LoVo (cell line): ENCODE data around the gene GABRA5.
A peak's percentile ranks its signal among the peaks of the same experiment; 100 is the strongest.
"Not testable (repeated sequence)": the region's sequence is repeated elsewhere in the genome, so short reads cannot be mapped to it uniquely, and the experiment has no call there.

Experiments
- DNase-seq: peaks from one replicate; pipeline ENCODE4 v3.0.0-alpha.2; 2016; ENCODE audit warnings: low spot score

Gene GABRA5

DNA sequence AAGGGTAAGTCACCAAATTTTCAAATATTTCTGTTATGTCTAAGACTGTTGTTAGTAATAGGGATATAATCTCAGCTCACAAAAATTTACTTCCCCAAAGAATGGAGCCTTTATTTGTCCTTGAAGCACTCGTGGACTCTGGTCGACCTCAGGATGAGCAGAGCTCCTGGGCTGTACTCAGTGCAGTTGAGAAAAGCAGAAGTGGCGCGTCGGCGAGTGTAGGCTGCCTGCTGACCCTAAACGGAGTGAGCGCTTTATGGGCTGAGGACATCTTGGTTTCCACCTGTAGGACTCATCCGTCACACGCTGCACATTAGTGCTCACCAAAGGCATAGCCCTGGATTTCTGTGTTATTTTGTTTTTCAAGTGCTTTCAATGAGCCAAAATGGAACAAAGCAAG, 11.0 kb downstream of the GABRA5 start:
- DNase-seq: no peak

DNA sequence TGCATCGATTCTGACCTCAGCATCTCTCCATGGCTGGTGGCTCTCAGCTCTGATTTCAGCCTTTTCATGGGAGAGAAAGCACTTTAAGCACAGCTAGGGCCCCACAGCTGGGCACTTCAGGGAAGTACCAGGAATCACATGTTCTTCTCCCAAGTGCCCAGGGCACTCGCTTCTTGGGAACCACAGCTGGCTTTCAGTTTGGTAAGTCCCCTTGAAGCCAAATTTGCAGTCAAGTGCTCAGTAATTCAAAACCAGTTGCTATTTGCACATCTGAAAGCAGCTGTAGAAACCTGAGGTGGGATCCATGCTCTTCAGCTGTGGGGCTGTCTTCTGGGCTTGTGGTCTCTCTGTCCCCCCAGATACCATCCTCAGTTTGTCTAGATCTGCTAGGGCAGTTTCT, 12.8 kb downstream of the GABRA5 start:
- DNase-seq: no peak

DNA sequence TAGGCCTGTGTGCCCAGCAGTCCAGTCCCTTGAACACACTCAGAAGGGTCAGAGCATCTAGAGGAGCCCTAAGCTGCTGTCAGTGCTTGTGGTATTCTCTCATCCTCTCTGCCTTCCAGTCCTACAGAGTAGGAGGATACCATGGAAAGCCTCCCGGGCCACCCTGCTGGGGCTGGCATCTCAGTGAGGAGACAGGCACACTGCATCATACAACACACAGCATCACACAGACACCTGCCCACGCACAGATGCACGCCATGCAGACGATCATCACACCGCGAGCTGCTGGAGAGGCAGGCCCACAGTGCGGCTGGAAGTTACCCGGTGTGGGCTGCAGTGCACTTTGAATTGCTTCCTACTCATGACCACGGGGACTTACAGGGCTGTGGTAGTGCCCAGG, 15.2 kb downstream of the GABRA5 start:
- no peak for DNase-seq

DNA sequence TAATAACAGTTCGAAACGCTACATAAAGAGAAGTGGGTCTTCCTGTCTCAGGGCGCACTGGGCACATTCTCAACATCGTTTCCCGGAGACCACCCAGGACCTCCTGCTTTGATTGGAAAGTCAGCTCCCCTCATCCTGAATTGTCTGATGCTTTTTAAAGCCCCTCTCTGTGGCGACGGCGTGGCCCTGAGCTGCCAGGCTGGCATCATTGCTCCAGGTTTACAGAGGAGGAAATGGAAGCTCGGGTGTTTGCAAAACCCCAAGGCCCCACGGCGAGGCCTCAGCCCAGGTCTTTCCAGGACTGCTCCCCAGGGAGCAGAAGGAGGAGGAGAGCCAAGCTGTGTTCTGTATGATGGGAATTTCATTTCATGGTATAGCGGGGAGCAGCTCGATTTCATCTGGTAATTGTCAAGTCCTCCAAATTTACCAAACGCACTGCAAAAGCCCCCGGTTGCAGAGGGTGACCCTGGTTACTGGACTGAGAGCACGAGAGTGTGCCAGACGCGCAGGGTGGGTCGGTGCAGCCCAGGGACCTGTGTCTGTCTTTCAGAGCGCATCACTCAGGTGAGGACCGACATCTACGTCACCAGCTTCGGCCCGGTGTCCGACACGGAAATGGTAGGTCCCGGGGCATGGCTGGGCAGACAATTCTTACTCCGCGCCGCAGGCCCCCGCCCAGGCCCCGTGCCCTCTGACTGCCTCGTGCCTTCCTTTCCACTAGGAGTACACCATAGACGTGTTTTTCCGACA, 15.9 kb downstream of the GABRA5 start:
- DNase-seq: no peak

- no peak for DNase-seq
Measured at GRCh38 chr15:26883466-26883865, 16.6 kb downstream of the GABRA5 start.

GRCh38 chr15:26886566-26886965, 19.7 kb downstream of the GABRA5 start:
- DNase-seq: no peak

DNA sequence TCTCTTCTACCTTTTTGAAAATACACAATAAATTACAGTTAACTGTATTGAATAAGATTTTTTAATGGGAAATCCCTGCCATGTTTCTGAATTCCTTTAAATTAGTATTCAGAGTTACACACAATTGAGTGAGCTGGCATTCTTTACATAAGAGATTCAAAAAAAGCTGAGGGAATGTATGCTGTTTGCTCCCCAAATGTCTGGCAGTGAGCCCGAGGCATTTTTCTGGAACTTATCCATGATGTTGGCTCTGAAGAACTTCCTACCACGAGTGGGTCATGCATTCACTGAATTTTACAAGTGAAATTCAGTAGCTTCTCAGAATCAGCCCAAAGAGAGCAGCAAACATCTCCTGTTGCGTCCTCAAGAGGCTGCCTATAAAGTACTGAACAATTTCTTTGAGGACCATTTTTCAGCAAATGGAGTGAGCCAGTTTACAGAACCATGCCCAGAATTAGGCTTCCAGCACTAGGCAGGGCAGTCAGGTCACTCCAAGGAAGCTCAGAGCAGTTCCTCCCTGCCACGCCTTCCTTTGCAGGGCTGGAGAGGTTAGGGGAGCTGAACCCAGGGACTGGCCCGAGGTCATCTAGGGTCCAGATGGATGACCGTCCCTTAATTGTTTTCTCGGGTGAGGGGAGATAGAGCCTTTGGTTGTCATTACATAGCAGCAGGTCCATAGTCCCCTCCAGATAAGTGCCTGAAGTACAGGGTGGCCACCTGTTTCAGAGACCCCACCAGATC, 21.2 kb downstream of the GABRA5 start:
- DNase-seq: no peak

- DNase-seq: no peak
Measured at GRCh38 chr15:26888761-26889160, 21.9 kb downstream of the GABRA5 start.

- DNase-seq: peak; percentile 72
Measured at GRCh38 chr15:26889298-26889898, 22.5 kb downstream of the GABRA5 start.

DNA sequence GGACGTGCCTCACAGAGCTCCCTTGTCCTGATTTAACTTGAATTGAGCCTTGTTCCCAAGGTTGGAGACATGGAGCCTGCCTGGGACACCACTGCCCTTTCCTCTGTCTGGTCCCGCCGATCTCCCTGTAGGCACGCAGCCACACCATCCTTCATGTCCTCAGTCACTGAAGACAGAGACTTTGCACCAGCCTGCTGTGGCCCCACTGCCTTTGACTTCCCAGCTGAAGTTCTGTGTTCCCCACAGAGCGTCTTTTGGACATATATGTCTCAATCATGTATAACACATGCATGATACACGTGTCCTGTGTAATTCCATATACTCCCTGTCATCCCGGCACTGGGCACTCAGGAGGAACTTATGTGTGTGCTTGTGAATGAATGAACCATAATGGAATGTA, 23.6 kb downstream of the GABRA5 start:
- DNase-seq: no peak

DNA sequence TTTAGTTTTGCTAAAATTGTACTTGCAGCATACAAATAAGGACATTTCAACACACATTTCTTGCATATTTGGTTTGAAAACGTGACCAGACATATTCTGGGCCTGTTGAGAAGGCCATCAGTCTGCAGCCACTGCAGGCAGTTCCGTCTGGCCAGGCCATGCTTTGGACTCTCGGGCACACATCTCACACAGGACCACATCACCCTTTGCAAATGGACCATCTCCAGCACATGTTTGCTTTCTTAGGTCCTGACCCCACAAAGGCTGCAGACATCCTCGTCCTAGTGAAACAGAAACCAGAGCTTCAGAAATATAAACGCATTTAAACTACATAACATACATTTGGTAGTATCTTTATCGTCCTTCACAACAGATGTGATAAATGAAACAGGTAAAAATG, 24.1 kb downstream of the GABRA5 start:
- no peak for DNase-seq

DNA sequence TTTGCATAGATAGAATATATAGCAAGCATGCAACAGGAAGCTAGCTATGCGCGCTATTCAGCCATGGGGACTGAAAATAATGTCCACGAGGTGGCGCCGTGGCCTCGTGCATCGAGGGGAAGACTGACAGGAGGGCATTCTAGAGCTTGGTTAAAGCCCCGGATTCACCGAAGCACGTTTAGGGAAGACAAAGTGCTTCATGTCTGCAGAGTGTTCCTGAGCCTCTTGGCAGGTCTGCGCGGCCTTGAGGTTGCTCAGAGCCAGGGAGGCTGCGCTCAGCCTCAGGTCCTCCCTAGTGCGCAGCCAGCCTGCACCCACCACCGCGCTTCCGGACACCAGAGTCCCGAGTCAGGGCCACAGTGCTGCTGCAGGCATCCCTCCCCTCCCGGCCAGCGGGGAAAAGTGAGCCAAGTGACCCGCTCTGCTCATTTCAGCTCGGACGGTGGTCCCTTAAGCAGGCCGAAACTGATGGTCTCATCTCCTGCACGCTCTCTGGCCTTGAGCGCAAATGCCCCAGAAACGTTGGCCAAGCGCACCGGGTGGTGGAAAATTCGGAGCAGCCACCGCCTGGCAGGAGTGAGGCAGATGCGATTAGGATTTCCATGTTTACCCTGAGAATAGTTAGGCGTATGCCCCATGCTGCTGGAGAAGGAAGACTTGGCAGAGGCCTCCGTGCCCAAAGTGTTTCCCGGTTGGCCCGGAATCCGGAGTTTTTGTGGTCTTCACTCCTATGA, 24.8 kb downstream of the GABRA5 start:
- peak; percentile 30 for DNase-seq

DNA sequence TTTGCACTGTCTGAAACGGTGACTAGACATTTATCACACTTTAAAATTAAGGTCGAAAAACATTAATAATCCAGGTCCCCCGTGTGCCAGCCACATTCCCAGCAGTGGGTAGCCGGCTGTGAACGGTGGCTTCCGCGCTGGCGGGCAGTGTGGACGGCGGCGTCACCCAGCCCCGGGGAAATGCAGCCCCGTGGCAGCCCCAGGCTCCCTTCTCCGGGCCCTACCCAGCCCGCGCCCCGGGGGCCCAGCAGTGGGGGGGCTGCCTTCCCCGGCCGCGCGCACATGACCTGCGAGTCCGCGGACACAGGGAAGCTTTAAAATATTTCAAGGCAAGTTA, 25.3 kb downstream of the GABRA5 start:
- no peak for DNase-seq

DNA sequence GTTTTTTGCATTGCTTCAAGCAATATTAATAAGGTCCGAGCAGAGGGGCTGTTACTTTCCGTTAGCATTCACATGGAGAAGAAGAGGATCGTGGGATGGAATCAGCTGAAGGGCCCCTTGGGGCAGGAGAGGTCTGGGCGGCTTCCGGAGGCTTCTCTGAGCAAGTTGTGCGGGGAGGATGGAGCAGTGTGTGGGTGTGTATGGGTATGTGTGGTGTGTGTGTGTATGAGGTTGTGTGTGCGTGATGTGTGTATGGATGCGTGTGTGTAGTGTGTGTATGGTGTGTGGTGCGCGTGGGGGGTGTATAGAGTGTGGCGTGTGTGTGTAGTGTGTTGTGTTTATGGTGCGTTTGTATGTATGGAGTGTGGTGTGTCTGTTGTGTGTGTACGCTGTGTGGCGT, 25.8 kb downstream of the GABRA5 start:
- no peak for DNase-seq

GRCh38 chr15:26893351-26894065, 26.6 kb downstream of the GABRA5 start:
- DNase-seq: no peak

GRCh38 chr15:26894181-26894580, 27.3 kb downstream of the GABRA5 start:
- DNase-seq: no peak

GRCh38 chr15:26895346-26895745, 28.5 kb downstream of the GABRA5 start:
- DNase-seq: not testable (repeated sequence)

GRCh38 chr15:26899658-26900057, 32.8 kb downstream of the GABRA5 start:
- no peak for DNase-seq

DNA sequence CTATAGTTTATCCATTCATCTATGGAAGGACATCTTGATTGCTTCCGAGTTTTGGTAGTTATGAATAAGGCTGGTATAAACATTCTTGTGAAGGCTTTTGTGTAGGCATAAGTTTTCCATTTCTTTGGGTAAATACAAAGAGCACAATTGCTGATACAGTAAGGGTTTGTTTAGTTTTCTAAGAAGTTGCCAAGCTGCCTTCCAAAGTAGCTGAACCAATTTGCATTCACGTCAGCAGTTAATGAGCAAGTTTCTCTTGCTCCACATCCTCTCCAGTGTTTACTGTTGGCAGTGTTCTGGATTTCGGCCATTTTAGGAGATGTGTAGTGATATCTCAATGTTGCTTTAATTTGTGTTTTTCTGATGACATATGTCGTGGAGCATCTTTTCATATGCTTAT, 34.2 kb downstream of the GABRA5 start:
- DNase-seq: no peak

GRCh38 chr15:26910715-26911114, 43.9 kb downstream of the GABRA5 start:
- no peak for DNase-seq

DNA sequence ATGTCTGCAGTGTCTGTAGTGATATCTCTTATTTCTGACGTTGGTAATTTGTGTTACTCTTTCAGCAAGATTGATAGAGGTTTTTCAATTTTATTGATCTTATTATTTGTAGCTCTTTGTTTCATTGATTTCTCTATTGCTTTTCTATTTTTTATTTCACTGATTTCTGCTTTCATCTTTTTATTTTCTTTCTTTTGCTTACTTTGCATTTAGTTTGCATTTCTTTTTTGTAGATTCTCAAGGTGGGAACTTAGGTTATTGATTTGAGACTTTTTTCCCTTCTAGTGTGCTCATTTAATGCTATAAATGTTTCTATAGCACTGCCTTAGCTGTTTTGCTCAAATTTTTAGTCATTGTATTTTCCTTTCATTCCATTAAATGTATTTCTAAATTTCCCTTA, 54.6 kb downstream of the GABRA5 start:
- DNase-seq: no peak

DNA sequence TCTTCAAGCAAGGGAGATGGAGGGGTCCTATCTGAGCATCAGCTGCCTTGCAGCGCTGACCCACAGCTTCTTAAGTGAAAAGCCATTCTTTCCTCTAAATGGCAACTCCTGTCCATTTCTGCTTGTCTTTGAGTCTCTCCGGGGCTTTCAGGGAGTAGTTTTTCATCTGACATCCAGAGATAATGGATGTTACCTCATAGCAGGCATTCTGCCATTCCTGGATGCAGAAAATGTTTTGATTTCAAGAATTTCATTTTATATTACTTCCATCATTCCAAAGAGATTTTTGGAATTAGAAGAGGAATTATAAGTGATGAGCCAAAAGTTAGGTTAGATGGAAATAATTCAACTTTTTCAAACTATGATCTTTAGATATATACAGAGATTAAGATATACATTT, 59.2 kb downstream of the GABRA5 start:
- no peak for DNase-seq
